DMS79 (cell line): ENCODE results near the gene TPRG1.

Experiments
- DNase-seq: peaks from one replicate; lab custom pipeline; 2025; lab: John Stamatoyannopoulos, UW

The TPRG1 gene

GRCh38 chr3:189355115-189355480 lies 183.3 kb downstream of the TPRG1 start:
- no peak for DNase-seq

DNA sequence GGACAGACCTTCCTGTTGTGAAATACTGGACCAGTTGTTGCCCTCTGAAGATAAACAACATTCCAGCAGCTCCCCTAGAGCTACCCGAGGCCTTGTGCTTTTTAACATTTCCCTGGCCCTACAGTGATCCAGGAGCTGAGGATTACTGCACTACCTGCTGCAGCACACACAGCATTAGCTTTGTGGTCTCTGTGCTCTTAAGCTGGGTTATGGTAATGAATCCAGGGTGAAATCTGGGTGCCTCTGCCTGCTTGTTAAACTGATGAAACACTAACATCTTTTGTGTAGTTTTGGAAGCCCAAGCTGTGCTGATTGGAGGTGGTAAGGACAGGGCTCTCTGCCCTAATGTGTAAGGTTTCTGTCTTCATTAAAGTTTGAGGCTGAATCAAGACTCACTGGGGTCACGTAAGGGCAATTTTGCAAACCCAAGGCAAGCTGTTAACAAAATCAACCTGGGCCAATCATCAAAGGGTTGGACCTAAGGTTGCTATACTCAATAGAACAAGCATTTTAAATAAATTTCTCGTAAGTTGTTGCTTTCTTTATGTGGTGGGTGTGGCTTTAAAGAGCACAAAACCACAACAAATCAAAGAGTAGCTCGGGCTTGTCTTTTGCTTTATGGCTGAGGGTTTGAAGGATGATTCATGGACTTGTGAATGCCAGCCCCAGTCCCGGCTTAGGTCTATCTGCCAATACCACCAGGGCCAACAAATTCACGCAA lies 183.9 kb downstream of the TPRG1 start:
- no peak for DNase-seq

- DNase-seq, result no peak
Measured at GRCh38 chr3:189360291-189360690, 188.5 kb downstream of the TPRG1 start.

- DNase-seq, result no peak
Measured at GRCh38 chr3:189361103-189361835, 189.5 kb downstream of the TPRG1 start.

GRCh38 chr3:189363590-189364255 lies 192.0 kb downstream of the TPRG1 start:
- DNase-seq, result no peak

GRCh38 chr3:189365609-189366564 lies 194.1 kb downstream of the TPRG1 start:
- DNase-seq, result no peak

GRCh38 chr3:189368384-189368783 lies 196.6 kb downstream of the TPRG1 start:
- no peak for DNase-seq

DNA sequence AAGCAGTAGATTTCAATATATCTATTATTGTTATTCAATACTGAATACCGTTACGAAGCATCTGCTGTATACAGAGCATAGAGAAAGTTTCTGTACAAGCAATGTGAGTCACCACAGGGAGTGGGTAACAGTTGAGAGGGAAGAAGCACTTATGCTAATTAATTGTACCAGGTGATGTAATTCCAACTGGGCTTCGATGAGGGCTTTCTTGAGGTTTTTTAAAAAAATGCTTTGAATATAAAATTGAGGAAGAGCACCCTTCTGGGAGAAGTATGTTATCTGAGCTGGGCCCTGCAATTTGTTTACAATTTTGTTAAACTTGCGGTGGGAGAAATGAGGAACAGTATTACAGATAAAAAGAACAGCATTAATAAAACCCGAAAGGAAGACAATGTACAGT lies 197.9 kb downstream of the TPRG1 start:
- DNase-seq, result no peak

DNA sequence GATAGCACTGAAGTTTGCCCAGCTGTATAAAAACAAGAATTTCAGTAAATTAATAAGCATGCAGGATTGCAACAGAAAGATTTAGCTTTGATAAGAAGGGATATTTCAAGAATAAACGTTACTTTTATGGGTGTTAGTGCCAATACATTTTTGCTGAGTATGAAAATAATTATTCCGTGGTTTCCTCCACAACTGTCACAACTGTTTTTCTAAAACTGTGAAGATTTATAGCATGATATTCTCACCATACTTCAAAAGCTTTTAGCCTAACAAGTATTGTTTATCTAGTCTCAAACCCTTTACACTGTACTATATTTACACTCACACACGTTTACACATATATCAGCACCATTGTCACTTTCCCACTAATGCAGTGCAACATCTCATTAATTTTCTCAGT lies 200.5 kb downstream of the TPRG1 start:
- no peak for DNase-seq
